Activated T-helper 9 cell treated with anti-CD3 and anti-CD28 coated beads, Interleukin-2, amount 50 U/mL, for 16 hours (primary cell): ENCODE data around the gene NUP160.
"Not testable (repeated sequence)": the region's sequence is repeated elsewhere in the genome, so short reads cannot be mapped to it uniquely, and the experiment has no call there.

Source experiments
- DNase-seq: peaks from one replicate; pipeline ENCODE4 v3.0.0-alpha.2; 2020; ENCODE audit warnings: low read depth

The NUP160 gene

DNA sequence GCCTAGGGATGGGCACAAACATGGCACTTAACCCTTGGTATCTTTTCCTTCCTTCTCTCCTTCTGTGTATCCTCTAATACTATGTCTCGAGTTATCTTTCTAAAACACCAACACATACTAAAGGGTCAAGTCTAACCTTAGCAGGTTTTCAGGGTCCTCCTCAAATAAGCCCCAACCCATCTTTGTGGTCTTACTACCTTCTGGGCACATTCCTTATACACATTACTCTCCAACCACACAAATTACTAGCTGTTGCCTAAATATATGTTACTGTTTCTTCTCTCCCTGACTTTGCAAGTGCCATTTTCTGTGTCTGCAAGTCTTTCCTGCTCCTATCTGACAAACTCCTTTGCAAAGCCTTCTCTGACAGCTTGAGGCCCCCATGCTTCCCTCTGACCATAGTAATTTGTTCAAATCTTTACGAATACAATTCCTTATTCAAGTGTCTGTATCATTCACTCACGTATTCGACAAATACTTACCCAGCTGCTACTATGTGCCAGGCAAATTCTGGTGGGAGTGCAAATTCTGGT is 15.8 kb upstream of the NUP160 start:
- DNase-seq: no peak

- no peak for DNase-seq
These were observed 15.2 kb upstream of the NUP160 start for GRCh38 chr11:47863189-47863897.

- DNase-seq: no peak
These were observed 13.6 kb upstream of the NUP160 start for GRCh38 chr11:47861728-47862127.

GRCh38 chr11:47860536-47860935 is 12.4 kb upstream of the NUP160 start:
- no peak for DNase-seq

- DNase-seq: no peak
These were observed 9.9 kb upstream of the NUP160 start for GRCh38 chr11:47857892-47858543.

GRCh38 chr11:47857485-47857884 is 9.3 kb upstream of the NUP160 start:
- DNase-seq: no peak

- DNase-seq: no peak
These were observed 8.0 kb upstream of the NUP160 start for GRCh38 chr11:47856186-47856585.

- DNase-seq: no peak
These were observed 6.5 kb upstream of the NUP160 start for GRCh38 chr11:47854667-47855066.

- DNase-seq: no peak
These were observed 3.9 kb upstream of the NUP160 start for GRCh38 chr11:47852053-47852452.

DNA sequence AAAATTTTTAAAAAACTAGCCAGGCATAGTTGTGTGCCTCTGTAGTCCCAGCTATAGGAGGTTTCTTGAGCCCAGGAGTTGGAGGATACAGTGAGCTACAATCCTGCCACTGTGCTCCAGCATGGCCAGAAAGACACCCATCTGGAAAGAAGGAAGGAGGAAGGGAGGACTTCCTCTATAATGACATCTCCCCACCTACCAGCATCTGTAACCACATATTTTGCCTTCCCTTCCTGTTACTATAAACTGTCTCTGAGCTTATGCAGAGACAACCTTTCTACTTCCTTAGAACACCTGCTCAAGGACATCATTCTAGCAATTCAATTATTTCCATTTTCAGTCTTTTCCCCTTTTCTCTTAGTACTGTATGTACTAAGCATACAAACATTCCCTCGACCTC is 2.2 kb upstream of the NUP160 start:
- no peak for DNase-seq

GRCh38 chr11:47848700-47849155 is 578 bp upstream of the NUP160 start:
- no peak for DNase-seq

DNA sequence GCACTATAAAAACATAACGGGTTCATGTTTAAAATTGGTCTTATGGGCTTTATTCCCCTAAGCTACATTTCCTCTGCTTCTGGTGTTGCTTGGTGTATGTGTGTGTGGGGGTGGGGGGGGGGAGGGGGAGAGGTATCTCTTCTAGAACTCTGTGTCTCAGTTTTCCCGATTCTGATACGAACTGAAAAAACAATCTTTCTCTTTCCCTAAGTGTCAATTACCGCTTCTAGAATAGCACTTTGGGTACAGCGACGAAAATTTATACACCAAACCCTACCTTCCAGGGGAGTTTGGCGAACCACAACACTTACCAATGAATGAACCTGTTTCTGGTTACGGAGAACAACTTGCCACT is 636 bp downstream of the NUP160 start:
- DNase-seq: no peak

DNA sequence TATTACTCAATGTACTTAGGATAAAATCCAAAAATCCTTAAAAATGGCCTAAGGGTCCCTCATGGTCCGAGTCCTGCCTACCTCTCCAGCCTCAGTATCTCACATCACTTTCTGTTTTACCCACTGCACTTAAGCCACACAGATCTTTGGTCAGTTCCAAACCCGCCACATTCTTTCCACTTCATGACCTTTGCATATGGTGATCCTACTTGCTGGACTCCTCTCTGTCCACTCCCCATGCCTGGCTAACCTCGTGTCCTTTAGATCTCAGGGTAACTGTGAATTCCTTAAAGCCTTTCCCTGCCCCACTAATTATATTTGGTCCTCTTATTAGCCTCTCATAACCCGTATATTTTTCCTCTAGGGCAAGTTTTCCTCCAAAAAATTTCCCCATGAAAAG is 1.2 kb downstream of the NUP160 start:
- DNase-seq: no peak

GRCh38 chr11:47843361-47844055 is 4.6 kb downstream of the NUP160 start:
- no peak for DNase-seq

- no peak for DNase-seq
These were observed 5.4 kb downstream of the NUP160 start for GRCh38 chr11:47842749-47843148.

GRCh38 chr11:47837929-47838328 is 10.2 kb downstream of the NUP160 start:
- DNase-seq: no peak

DNA sequence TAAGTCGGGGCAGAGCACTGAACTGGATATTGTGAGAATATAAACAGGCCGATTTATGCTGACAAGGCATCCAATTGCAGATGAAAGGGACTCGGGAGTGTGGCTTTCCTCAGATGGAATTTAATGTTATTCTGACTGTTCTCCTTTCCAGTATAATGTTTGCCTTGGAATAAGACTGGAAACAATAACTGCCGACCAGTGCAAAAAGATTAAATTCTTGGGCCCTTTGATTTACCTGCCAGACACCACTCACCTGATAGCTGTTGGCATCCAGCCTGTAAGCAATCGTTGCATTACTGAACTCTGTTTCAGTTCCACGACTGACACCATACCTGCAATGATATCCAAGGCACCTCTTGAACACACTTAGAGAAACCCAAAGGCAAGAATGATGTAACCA is 10.9 kb downstream of the NUP160 start:
- DNase-seq: no peak

DNA sequence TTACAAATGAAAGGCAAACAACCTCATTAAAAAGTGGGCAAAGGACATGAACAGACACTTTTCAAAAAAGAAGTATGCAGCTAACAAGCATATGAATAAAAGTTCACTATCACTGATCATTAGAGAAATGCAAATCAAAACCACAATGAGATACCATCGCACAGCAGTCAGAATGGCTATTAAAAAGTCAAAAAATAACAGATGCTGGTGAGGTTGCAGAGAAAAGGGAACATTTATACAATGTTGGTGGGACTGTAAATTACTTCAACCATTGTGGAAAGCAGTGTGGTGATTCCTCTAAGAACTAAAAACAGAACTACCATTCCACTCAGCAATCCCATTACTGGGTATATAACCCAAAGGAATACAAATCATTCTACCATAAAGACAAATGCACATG is 18.1 kb downstream of the NUP160 start:
- not testable (repeated sequence) for DNase-seq

- no peak for DNase-seq
These were observed 19.9 kb downstream of the NUP160 start for GRCh38 chr11:47828284-47828683.

- not testable (repeated sequence) for DNase-seq
These were observed 25.5 kb downstream of the NUP160 start for GRCh38 chr11:47822664-47823063.

DNA sequence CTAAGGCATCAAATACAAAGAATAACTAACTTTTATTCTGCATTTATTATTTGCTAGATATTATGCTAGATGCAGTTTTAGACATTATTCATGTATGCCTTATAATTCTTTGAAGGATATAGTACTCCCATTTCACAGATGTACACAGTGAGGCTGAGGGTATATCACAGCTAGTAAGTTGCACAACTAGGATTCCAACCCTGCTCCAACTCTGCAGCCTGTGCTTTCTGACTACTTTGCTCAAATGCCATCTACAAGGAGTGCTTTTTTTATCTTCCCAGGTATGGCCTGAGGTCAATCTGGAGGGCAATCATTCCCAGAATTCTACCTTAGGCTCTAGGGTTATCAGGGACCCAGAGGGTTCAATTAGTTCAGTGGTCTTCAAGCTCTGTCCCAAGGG is 28.4 kb downstream of the NUP160 start:
- DNase-seq: no peak

GRCh38 chr11:47800759-47801158 is 47.4 kb downstream of the NUP160 start:
- no peak for DNase-seq

DNA sequence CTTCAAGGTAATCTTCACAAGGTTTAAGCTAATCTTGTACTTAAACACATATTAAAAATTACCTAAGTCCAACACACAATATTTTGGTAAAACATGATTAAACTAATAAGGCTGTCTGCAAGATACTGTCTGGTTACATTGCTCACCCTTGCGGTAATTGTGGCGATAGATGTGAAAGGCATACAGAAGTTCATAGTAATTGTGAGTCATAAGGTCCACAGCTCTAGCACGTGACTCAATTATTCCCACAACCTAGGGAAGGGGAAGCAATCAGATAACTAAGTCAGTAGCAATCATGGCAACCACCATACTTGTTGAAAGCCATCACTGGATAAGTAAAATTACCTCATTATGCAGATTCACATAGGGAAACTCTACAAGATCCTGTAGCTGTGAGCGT is 50.5 kb downstream of the NUP160 start:
- peak; percentile 9 for DNase-seq
